Astrocyte (in vitro differentiated cells and primary cell): Measurements from ENCODE around the gene DIP2C.

Experiments
- EZH2 ChIP-seq: IDR thresholded peaks from 2 replicates; pipeline ENCODE4 v1.6.1; 2012; ENCODE audit warnings: mild to moderate bottlenecking, low read length, inconsistent platforms; ENCODE audit not compliant: insufficient read depth
- TF ChIP-seq, protein P1 (sequence below): IDR thresholded peaks from 2 replicates; pipeline ENCODE4 v1.5.1; 2011; ENCODE audit warnings: low read depth, mild to moderate bottlenecking, inconsistent platforms, low read length, moderate library complexity; ENCODE audit not compliant: insufficient read depth

DNA sequence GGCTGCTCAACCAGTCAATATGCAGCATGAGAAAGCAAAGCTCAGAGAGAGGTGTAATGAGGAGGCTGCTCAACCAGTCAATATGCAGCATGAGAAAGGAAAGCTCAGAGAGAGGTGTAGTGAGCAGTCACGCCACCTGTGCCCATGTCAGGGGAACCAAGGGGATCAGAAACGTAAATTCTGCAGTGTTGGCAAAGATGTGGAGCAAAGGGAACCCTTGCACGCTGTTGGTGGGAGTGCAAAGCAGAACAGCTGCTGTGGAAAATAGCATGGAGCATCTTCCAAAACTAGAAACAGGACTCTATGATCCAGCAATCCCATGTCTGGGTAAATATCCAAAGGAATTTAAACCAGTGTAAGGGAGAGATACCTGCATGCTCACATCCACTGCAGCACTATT is 194.9 kb downstream of the DIP2C start:
- TF ChIP-seq, protein P1, sequence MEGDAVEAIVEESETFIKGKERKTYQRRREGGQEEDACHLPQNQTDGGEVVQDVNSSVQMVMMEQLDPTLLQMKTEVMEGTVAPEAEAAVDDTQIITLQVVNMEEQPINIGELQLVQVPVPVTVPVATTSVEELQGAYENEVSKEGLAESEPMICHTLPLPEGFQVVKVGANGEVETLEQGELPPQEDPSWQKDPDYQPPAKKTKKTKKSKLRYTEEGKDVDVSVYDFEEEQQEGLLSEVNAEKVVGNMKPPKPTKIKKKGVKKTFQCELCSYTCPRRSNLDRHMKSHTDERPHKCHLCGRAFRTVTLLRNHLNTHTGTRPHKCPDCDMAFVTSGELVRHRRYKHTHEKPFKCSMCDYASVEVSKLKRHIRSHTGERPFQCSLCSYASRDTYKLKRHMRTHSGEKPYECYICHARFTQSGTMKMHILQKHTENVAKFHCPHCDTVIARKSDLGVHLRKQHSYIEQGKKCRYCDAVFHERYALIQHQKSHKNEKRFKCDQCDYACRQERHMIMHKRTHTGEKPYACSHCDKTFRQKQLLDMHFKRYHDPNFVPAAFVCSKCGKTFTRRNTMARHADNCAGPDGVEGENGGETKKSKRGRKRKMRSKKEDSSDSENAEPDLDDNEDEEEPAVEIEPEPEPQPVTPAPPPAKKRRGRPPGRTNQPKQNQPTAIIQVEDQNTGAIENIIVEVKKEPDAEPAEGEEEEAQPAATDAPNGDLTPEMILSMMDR: no peak
- TF ChIP-seq EZH2: no peak
